ENCODE results near the gene CPNE6.
"Not testable (repeated sequence)": the region's sequence is repeated elsewhere in the genome, so short reads cannot be mapped to it uniquely, and the experiment has no call there.

Gene CPNE6

GRCh38 chr14:24071144-24071697, at the start of gene CPNE6:
Gene CPNE6 (plus strand): TSS chr14:24071562. CDS start chr14:24072937, 1,375 bp downstream.
- DNase-seq = no peak

GRCh38 chr14:24024939-24025418, 46.4 kb upstream of the CPNE6 start:
- not testable (repeated sequence) for DNase-seq

DNA sequence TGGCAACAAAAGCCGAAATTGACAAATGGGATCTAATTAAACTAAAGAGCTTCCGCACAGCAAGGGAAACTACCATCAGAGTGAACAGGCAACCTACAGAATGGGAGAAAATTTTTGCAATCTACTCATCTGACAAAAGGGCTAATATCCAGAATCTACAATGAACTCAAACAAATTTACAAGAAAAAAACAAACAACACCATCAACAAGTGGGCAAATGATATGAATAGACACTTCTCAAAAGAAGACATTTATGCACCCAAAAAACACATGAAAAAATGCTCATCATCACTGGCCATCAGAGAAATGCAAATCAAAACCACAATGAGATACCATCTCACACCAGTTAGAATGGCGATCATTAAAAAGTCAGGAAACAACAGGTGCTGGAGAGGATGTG, 41.7 kb upstream of the CPNE6 start:
- not testable (repeated sequence) for DNase-seq

DNA sequence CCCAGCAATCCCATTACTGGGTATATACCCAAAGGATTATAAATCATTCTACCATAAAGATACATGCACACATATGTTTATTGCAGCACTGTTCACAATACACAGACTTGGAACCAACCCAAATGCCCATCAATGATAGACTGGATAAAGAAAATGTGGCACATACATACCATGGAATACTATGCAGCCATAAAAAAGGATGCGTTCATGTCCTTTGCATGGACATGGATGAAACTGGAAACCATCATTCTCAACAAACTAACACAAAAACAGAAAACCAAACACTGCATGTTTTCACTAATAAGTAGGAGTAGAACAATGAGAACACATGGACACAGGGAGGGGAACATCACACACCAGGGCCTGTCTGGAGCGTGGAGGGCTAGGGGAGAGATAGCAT, 40.0 kb upstream of the CPNE6 start:
- not testable (repeated sequence) for DNase-seq

DNA sequence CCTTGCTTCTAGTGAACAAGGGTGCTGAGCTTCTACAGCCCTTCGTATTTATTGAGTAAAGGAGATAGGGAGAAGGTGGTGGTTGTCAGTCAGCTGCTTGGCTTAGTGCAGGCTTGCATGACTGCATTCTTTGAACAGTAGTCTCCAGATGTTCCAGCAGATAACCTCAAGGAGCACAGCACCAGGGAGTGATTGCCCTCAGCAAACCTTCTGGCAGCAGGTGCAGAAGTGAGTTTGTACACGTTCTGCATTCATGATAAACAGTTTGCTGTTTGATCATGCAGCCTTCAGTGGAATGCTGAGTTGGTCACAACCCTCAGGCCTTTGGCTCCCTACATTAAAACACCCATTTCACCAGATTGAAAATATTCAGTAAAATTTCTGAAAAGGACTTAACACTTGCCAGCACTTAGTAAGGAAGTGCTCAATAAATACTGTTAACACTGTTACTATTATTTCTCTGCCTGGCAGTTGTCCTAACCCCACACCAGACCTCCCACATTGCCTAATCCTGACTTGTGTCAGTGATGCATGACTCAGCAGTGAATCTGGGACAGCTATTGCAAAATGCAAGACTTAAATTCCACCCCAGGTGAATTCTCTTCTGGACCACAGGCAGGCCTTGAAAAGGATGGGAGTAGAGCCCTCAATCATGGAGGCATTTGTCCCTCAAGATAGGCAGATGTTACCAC, 38.5 kb upstream of the CPNE6 start:
- DNase-seq = no peak

GRCh38 chr14:24035769-24036168, 35.6 kb upstream of the CPNE6 start:
- not testable (repeated sequence) for DNase-seq

DNA sequence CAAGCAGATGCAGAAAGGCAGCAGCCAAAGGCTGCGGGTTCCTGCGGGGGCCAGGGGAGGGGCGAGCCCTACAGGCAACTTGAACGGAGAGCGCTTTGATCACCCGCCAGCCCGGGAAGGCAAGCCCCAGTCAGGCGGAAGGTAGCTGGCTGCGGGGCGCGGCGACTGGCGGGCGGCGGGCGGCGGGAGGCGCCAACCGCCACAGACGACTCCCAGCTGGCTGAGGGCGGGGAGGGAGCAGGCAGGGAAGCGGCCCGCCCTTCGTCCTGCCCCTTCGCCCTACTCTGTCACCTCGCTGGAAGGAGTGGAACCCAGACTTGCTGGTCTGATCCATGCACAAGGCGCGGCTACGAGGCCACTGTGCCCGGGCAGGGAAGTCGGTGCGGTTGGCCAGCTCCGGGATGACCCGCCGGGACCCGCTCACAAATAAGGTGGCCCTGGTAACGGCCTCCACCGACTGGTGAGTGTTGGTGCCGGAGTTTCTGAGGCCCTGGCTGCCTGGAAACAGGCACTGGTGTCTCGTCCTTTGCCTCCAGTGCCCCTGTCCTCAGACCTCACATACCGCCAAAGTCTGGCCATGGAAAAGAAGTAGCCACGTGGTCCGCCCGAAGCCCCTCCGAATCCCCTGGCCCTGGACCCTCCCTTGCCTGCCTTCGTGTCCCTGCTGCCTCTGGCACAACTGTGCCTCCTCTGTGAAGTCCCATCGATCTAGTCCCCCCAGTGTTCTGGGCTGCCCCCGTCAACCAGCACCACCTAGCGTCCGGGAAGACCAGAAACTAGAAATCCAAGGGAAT, 35.0 kb upstream of the CPNE6 start:
- DNase-seq = peak; percentile 59

GRCh38 chr14:24036963-24037657, 34.3 kb upstream of the CPNE6 start:
- DNase-seq = not testable (repeated sequence)

DNA sequence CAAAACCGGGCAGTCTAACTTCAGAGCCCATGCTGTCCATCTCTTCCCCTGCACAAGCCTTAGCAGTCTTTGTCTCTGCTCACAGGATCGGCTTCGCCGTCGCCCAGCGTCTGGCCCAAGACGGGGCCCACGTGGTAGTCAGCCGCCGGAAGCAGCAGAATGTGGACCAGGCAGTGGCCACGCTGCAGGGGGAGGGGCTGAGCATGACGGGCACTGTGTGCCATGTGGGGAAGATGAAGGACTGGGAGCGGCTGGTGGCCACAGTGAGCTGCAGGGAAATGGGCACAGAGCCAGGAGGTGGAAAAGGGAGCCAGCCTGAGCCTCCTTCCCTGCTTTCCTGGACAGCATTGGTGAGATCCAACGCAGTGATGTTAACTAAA, 33.7 kb upstream of the CPNE6 start:
- DNase-seq = no peak

GRCh38 chr14:24038686-24039085, 32.7 kb upstream of the CPNE6 start:
- no peak for DNase-seq

DNA sequence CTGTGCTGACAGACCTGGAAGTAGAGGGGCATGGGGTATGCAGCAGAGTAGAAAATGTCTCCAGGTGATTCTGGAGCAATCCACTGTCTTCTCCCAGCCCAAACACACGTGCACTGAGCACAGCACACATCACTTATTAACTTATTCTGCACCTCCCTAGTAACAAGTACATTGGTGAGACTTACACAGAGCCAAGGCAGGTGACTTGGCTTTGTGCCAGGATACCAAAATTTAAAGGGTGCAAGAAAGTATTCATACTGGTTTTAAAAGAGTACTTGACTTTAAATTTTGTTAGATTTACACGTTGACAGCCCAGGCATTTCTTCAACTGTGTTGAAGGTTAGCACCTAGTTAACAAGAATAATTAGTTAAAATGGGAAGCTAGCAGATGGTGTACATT, 30.7 kb upstream of the CPNE6 start:
- DNase-seq = no peak

- no peak for DNase-seq
Observed at GRCh38 chr14:24042746-24043145, 28.6 kb upstream of the CPNE6 start.

- DNase-seq = not testable (repeated sequence)
Observed at GRCh38 chr14:24049002-24049401, 22.4 kb upstream of the CPNE6 start.

DNA sequence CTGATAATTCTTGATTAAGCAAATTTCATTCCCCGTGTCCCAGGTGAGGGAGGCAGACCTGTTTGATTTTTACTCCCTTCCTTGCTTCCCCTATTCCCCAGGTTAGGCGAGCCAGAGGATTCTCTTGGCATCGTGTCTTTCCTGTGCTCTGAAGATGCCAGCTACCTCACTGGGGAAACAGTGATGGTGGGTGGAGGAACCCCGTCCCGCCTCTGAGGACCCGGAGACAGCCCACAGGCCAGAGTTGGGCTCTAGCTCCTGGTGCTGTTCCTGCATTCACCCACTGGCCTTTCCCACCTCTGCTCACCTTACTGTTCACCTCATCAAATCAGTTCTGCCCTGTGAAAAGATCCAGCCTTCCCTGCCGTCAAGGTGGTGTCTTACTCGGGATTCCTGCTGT, 20.6 kb upstream of the CPNE6 start:
- DNase-seq = not testable (repeated sequence)

DNA sequence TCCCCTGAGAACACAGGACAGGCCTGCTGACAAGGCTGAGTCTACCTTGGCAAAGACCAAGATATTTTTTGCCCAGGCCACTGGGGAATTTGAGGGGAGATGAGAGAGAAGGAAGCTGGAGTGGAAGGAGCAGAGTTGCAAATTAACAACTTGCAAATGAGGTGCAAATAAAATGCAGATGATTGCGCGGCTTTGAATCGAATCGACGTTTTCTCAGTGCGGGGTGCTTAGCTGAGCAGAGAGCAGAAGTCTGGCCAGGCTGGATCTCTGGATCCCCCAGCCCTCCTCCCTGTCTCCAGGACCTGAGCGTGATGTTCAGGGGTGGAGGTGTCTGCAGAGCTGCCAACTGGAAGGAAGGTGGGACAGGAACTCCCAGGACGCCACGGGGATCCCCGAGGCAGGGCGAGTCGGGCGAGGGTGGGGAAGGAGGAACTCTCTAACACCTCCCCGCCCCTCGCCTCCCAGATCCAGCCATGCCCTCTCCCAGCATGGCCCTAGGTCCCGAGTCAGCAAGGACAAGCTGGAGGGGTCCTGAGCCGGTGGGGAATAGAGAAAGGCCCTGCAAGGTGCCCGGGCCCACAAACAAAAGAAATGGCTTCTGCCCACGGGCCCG, 20.1 kb upstream of the CPNE6 start:
- no peak for DNase-seq

DNA sequence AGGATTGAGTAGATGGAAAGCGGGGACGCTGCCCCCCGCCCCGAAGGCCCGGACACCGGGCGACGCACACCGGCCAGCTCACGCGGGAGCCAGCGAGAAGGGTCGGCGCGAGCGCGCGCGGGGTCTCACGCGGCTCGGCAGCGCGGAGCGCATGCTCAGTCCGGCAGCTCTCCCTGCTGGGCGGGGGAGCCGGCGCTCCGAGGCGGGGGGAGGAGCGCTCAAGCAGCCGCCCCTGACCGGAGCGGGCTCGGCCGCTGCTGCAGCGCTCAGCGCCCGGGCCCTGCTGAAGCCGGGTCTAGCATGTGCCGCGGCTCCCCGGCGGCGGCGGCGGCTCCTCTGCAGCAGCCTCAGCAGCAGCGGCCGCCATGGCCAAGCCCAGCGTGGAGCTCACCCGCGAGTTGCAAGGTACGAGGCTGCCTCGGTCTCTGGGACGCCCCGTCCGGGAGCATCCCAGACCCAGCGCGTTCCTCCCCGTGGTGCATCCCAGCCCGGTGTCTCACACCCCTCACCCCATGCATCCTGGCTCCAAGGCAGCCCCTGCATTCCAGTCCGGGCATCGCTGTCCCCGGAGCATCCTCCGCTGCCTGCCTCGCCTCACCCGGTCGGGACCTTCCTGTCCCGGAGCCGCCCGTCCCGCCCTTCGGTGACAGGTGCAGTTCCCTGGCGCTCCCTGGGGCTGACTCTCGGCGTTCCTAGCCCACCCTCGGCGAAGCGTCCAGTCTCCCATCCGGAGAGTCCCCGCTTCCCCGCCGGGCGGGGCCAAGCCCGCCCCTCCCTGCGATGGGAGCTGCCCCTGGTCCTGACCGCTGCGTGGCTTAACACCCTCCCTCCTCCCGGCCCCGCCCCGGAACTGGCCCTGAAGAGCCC, 19.3 kb upstream of the CPNE6 start, which contains the start of gene CARMIL3:
TSS of gene CARMIL3 (plus strand) at position 221 of the 867 bp plus-strand sequence. CDS start at position 366, 145 bp downstream.
- DNase-seq = no peak

DNA sequence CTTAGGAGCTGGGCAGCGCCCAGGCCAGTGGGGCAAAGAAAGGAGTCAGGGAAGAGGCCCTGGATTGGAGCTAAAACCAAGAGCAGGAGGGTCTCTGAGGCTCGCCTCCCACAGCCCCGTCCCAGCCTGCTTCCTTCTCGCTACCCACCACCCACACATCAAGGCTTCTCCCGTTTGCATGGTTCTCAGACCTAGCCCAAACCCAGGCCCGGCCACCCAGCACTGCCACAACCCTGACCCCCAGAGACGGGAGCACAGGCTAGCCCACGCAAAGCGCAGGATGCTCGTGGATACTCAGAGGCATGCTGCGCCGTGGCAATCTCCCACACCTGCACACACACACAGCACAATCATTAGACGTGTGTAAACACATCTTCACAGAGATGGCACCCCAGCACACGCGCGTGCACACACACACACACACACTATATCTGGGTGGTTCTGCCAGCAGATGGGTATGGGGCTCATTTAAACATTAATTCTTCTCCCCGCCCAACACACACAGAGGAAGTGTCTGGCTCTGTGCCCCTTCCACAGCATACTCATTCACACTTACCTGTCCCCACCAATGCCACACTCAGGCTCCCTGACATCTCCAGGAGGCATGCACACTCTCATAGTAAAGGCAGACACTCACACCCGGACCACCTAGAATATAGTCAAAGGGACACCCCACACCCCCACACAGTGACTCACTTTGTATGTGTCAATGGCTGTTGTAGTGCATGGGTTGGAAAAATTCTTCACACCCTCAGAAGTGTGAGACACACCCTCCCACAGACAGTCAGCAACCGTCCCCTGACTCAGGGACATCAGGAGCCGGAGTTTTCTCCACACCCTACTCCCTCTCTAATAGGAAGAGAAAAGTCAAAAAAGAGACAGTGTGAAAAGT, 18.5 kb upstream of the CPNE6 start:
- no peak for DNase-seq

DNA sequence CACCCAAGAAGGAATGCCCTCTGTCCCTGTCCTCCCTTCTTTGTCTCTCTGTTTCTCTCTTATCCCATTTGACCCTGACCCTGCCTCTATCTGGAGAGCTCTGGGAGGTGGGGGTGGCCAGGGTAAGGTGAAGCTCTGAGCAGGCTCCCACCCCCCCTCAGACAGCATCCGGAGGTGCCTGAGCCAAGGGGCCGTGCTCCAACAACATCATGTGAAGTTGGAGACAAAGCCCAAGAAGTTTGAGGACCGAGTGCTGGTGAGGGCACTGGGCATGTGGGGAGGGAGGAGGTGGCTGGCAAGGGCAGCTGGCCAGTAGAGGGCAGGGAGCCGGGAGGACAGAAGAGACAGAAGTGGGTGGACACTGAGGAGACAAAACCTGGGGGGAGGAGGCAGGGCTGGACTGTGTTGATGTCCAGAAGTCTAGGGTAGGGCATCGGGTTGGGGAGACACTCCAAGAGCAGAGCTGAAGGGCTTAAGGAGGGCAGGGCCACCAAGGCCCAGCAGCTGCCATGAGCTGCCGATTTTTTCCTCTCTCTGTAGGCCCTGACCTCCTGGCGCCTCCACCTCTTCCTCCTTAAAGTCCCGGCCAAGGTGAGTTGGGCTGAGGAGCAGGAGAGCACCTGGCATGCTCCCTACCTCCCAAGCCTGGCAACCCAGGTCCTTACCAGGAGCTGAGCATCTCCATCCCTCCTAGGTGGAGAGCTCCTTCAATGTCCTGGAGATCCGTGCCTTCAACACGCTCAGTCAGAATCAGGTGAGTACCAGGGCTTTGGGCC, 17.6 kb upstream of the CPNE6 start:
- no peak for DNase-seq

DNA sequence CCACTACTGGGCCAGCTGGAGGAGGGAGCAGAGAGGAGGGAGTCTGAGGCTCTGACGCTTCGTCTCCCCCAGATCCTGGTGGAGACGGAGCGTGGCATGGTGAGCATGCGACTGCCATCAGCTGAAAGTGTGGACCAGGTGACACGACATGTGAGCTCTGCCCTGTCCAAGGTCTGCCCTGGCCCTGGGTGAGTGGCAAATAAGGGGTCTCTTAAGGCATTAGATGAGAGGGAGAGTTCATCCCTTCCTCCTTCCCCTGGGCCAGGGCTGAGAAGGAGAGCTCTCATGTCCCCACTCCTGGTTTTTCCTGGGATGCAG, 17.1 kb upstream of the CPNE6 start:
- no peak for DNase-seq

DNA sequence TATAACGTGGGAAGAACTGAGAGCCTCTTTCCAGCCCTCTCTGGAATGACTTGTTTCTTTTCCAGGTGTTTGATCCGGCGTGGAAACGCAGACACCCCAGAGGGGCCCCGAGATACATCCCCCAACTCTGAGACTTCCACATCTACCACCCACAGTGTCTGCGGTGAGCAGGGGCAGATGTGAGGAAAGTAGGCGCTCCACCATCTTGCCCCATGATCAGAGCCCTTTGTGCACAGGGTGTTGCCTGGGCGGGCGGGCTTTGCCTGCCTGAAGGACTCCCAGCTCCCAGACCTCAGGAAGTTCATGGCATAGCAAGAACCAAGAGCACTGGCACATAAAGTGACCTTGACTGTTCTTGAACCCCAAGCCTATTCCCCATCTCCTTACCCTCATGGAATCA, 16.7 kb upstream of the CPNE6 start:
- no peak for DNase-seq
